B cell (primary cell): ENCODE results near the gene NKG7. TPM values are rescaled to one million over a fixed set of nuclear protein-coding genes. Genes with fewer than 3 reads are reported as not detected.

Source experiments
- ATAC-seq: fragments of 200-7000 bp; cut with Tn5 transposase; one replicate; pipeline ENCODE4 v1.10.0; 2021; ENCODE audit warnings: low read depth, mild to moderate bottlenecking, moderate number of reproducible peaks, moderate library complexity
- CTCF ChIA-PET: fragments of 350-600 bp; sonication (Branson Sonifier 250); formaldehyde crosslinking; loops from one replicate; lab custom pipeline; 2021; ENCODE audit warnings: antibody characterized with exemption, inconsistent platforms; lab: Charles Lee
- POLR2A ChIA-PET: fragments of 350-600 bp; sonication (Branson Sonifier 250); formaldehyde crosslinking; loops from one replicate; lab custom pipeline; 2021; ENCODE audit warnings: antibody characterized with exemption; lab: Charles Lee
- DNase-seq: peaks from one replicate; pipeline ENCODE4 v3.0.0; 2013
- H2AFZ ChIP-seq: 2 replicates; pipeline ENCODE4 v1.6.1; 2012; ENCODE audit warnings: mild to moderate bottlenecking, low read depth, low read length; ENCODE audit not compliant: insufficient read depth, poor library complexity, severe bottlenecking
- H3K27ac ChIP-seq, 2 donors: 1 replicate in 1 of 2; 2 replicates in 1 of 2; pipeline ENCODE4 v1.5.1; 2012 to 2013; ENCODE audit warnings: low read length in 2 of 2, mild to moderate bottlenecking in 2 of 2, moderate library complexity in 1 of 2
- H3K27me3 ChIP-seq, 4 experiments: fragments of 200-600 bp in 1 of 4; sonication (generic) in 1 of 4; replicated peaks in 1 of 4; 1 replicate in 2 of 4; 2 replicates in 2 of 4; pipeline versions ENCODE4 v1.6.1 to v1.7.0; 2013 to 2016; ENCODE audit warnings: low read length in 3 of 4, mild to moderate bottlenecking in 2 of 4, mixed read lengths in 1 of 4, moderate library complexity in 1 of 4; ENCODE audit not compliant: insufficient read depth in 4 of 4, control insufficient read depth in 3 of 4; ENCODE audit errors: control extremely low read depth in 1 of 4
- H3K36me3 ChIP-seq, 2 experiments: replicated peaks in 1 of 2; 1 replicate in 1 of 2; 2 replicates in 1 of 2; pipeline versions ENCODE4 v1.6.1 to v1.7.1; 2013; ENCODE audit warnings: low read length in 1 of 2; ENCODE audit not compliant: insufficient read depth in 2 of 2, control insufficient read depth in 1 of 2; ENCODE audit errors: control extremely low read depth in 1 of 2, extremely low read depth in 1 of 2
- H3K4me1 ChIP-seq, 2 donors: fragments of 200-600 bp in 1 of 2; sonication (generic) in 1 of 2; 1 replicate in 1 of 2; 2 replicates in 1 of 2; pipeline versions ENCODE4 v1.5.1 to v1.6.1; 2013 to 2017; ENCODE audit warnings: low read length in 2 of 2; ENCODE audit not compliant: control insufficient read depth in 2 of 2, insufficient read depth in 2 of 2
- H3K4me2 ChIP-seq: replicated peaks from 2 replicates; pipeline ENCODE3; 2012; ENCODE audit warnings: mild to moderate bottlenecking, low read depth, low read length; ENCODE audit not compliant: poor library complexity, severe bottlenecking
- H3K4me3 ChIP-seq, 5 experiments: fragments of 200-600 bp in 1 of 5; sonication (generic) in 1 of 5; 1 replicate in 3 of 5; 2 replicates in 2 of 5; pipeline versions ENCODE4 v1.5.1 to v1.7.0; 2011 to 2016; ENCODE audit warnings: low read length in 4 of 5, mild to moderate bottlenecking in 4 of 5, low read depth in 2 of 5, control low read depth in 1 of 5, moderate library complexity in 1 of 5; ENCODE audit not compliant: insufficient read depth in 1 of 5; ENCODE audit errors: control extremely low read depth in 1 of 5, extremely low read depth in 1 of 5
- H3K79me2 ChIP-seq: fragments of 200-600 bp; sonication (generic); one replicate; pipeline ENCODE4 v1.6.0; 2016; ENCODE audit warnings: low read length; ENCODE audit not compliant: control insufficient read depth, insufficient read depth
- H3K9ac ChIP-seq: fragments of 200-600 bp; sonication (generic); 2 replicates; pipeline ENCODE4 v1.6.1; 2017; ENCODE audit warnings: mild to moderate bottlenecking, low read length, moderate library complexity
- H3K9me3 ChIP-seq, 3 donors: one replicate each; pipeline versions ENCODE4 v1.6.1 to v1.7.1; 2013; ENCODE audit warnings: low read length in 2 of 3; ENCODE audit not compliant: control insufficient read depth in 2 of 3, insufficient read depth in 1 of 3; ENCODE audit errors: control extremely low read depth in 1 of 3
- H4K20me1 ChIP-seq: 2 replicates; pipeline ENCODE4 v1.6.0; 2012; ENCODE audit warnings: mild to moderate bottlenecking, low read length; ENCODE audit not compliant: insufficient read depth, control insufficient read depth, poor library complexity, severe bottlenecking
- H3K27ac Mint-ChIP-seq: one replicate; pipeline ENCODE4 v1.8.0; 2021; ENCODE audit warnings: mixed read lengths
- H3K27me3 Mint-ChIP-seq: one replicate; pipeline ENCODE4 v1.8.0; 2021; ENCODE audit warnings: mixed read lengths
- H3K4me1 Mint-ChIP-seq: one replicate; pipeline ENCODE4 v1.8.0; 2021; ENCODE audit warnings: mixed read lengths
- H3K4me3 Mint-ChIP-seq: one replicate; pipeline ENCODE4 v1.8.0; 2021; ENCODE audit warnings: mixed read lengths
- H3K9me3 Mint-ChIP-seq: one replicate; pipeline ENCODE4 v1.8.0; 2022; ENCODE audit warnings: mixed read lengths; ENCODE audit not compliant: insufficient read depth
- EZH2 ChIP-seq: IDR thresholded peaks from 2 replicates; pipeline ENCODE4 v1.6.1; 2012; ENCODE audit warnings: borderline replicate concordance, low read depth, mild to moderate bottlenecking, moderate library complexity, low read length; ENCODE audit not compliant: insufficient read depth, poor library complexity, severe bottlenecking
- WGBS: methylation state at CpG from one replicate; pipeline ENCODE4 v1.1.5; 2013; ENCODE audit warnings: missing lambda C conversion rate; ENCODE audit not compliant: insufficient coverage; 5-methylcytosine and 5-hydroxymethylcytosine counted together
- intact Hi-C: fragments of 100-400 bp; cut with micrococcal nuclease; formaldehyde crosslinking; loops from one replicate; pipeline ENCODE4 v1.10.0; 2022
- polyA plus RNA-seq: library from polyadenylated mRNA; depleted of rRNA; stranded (reverse); fragments of >200 nt; gene quantifications from 2 replicates; pipeline ENCODE4 v1.2.3, GENCODE V29; 2012
- total RNA-seq, 2 donors: library from RNA; stranded (reverse); fragments of 120-200 nt in 1 of 2; gene quantifications; 1 replicate in 1 of 2; 2 replicates in 1 of 2; pipeline versions ENCODE4 v1.2.3 to v1.2.4, GENCODE V29; 2013 to 2022
- TF ChIP-seq, protein P1 (sequence below): fragments of 200-600 bp; IDR thresholded peaks from one replicate; pipeline ENCODE4 v1.8.0; 2022; ENCODE audit warnings: antibody characterized with exemption, mild to moderate bottlenecking

The NKG7 gene
- total and polyA plus RNA-seq, 2 donors (not counting 1 experiment from before 2014, with no cell fraction given): 1.9 to 6.6 TPM

DNA sequence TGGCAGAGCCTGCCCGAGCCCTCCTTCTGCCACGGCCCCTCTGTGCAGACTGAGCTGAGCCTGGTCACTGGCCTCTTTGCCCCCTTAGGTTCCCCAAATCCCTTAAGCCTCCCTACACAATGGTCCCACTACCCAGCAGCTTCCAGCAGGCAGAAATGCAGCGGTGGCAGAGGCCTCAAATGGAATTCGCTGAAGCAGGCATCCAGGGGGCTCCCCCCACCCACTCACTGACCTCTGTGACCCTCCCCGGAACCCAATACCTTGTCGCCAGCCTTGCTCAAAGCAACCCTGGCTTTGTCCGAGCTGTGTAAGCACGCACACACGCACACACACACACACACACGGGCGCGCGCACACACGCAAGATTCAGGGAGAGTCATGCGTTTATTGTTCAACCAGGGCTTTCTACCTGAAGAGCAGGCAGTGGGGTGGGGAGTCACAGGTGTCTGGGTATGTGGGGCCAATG is 15.5 kb upstream of the NKG7 start, which contains the start of gene LIM2:
LIM2 (minus strand) TSS at position 51 of the 466 bp plus-strand sequence. CDS start 531 bp downstream, outside the sequence.
- Mint-ChIP-seq H3K27me3 (no peaks in the 10 kb centered on the region), H3K27ac (peak within 1 kb of the TSS; percentile 24), H3K9me3 (no peaks in the 10 kb centered on the region), H3K4me3 (no peak within 1 kb of the TSS), H3K4me1 (peaks cover 7% of the 10 kb centered on the region)
- H3K27me3 ChIP-seq: peaks cover 0 to 4% (median 0%) of the 10 kb centered on the region in 4 experiments
- 83% methylated on average over 10 of the region's 15 CpGs for WGBS
- H3K9me3 ChIP-seq: no peaks in the 10 kb centered on the region
- ATAC-seq (no peak), DNase-seq (no peak)
- H3K4me1 ChIP-seq: peaks cover 8 to 11% of the 10 kb centered on the region in 2 donors
- H3K27ac ChIP-seq: no peak within 1 kb of the TSS
- H4K20me1 ChIP-seq: no peaks in the 10 kb centered on the region
- ChIA-PET CTCF (interaction anchor here (0.6 kb wide), 1 partner anchor 72 kb away, joined by 3 read pairs; no protein-coding TSS in a partner anchor), POLR2A (interaction anchor here (0.9 kb wide), 1 partner anchor 20 kb away, joined by 3 read pairs; no protein-coding TSS in a partner anchor)
- H3K4me3 ChIP-seq: no peak within 1 kb of the TSS
- TF ChIP-seq EZH2: no peak
- TF ChIP-seq, protein P1, sequence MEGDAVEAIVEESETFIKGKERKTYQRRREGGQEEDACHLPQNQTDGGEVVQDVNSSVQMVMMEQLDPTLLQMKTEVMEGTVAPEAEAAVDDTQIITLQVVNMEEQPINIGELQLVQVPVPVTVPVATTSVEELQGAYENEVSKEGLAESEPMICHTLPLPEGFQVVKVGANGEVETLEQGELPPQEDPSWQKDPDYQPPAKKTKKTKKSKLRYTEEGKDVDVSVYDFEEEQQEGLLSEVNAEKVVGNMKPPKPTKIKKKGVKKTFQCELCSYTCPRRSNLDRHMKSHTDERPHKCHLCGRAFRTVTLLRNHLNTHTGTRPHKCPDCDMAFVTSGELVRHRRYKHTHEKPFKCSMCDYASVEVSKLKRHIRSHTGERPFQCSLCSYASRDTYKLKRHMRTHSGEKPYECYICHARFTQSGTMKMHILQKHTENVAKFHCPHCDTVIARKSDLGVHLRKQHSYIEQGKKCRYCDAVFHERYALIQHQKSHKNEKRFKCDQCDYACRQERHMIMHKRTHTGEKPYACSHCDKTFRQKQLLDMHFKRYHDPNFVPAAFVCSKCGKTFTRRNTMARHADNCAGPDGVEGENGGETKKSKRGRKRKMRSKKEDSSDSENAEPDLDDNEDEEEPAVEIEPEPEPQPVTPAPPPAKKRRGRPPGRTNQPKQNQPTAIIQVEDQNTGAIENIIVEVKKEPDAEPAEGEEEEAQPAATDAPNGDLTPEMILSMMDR: no peak
- intact Hi-C loops: no loop called here
- no peak within 1 kb of the TSS for H3K9ac ChIP-seq
- H2AFZ ChIP-seq: no peak within 1 kb of the TSS
- no peak within 1 kb of the TSS for H3K4me2 ChIP-seq
- no peaks in the 10 kb centered on the region for H3K79me2 ChIP-seq
- H3K36me3 ChIP-seq: no peaks in the 10 kb centered on the region

DNA sequence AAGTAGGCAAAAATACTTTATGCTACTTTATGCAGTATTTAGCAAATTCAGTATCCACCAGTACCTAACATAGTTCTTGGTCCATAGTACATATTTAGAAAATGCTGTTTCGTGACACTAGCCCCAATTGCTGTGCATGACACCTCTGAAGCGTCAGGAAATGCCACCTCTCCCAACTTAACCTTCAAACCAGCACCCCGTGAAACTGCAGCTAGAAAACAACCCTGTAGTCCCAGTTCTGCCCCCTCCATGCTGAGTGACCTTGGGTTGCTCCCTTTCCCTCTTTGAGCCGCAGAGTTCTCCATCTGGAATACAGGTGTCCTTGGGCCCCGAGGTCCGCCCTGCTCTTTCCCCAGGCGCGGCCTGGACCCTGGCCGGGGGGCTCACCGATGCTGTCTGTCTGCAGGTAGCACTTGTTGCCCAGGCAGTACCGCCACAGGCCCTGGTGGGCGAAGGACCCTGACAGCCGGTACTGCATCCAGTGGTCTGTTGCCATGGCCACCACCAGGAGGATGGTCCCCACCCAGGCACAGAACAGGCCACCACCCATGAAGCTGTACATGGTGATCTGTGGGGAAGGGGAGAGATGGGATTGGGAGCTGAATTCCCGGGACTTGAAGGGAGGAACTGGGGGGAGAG is 14.5 kb upstream of the NKG7 start:
- no peak overlapping the region for H3K4me3 ChIP-seq
- H3K4me3 Mint-ChIP-seq: no peak overlapping the region

More for the DNA sequence above, 14.5 kb upstream of the NKG7 start:
- intact Hi-C loops: no loop called here
- Histone ChIP-seq H3K27me3 (peaks cover 0 to 4% (median 0%) of the 10 kb centered on the region in 4 experiments), H4K20me1 (no peaks in the 10 kb centered on the region), H3K9ac (no peak overlapping the region), H3K4me2 (no peak overlapping the region), H2AFZ (no peak overlapping the region), H3K36me3 (no peaks in the 10 kb centered on the region), H3K9me3 (peaks cover 0 to under 1% (median 0%) of the 10 kb centered on the region in 3 donors), H3K79me2 (no peaks in the 10 kb centered on the region), H3K4me1 (peaks cover 8 to 11% of the 10 kb centered on the region in 2 donors), H3K27ac (no peak overlapping the region)
- Mint-ChIP-seq H3K27ac (no peak overlapping the region), H3K9me3 (no peaks in the 10 kb centered on the region), H3K4me1 (peaks cover 7% of the 10 kb centered on the region), H3K27me3 (no peaks in the 10 kb centered on the region)
- ChIA-PET CTCF (interaction anchor here (0.6 kb wide), 1 partner anchor 71 kb away, joined by 3 read pairs; no protein-coding TSS in a partner anchor), POLR2A (no interaction called here)
- no peak for ATAC-seq
- no peak for DNase-seq
- no peak for TF ChIP-seq EZH2
- 95% methylated on average over 14 of the region's 14 CpGs for WGBS
